H9 (cell line): ENCODE data around the gene CDH13. TPM values are rescaled to one million over a fixed set of nuclear protein-coding genes. Genes with fewer than 3 reads are reported as not detected.

Experiments used
- DNase-seq: peaks from one replicate; pipeline ENCODE4 v3.0.0-alpha.2; 2017
- H2AFZ ChIP-seq: one replicate; pipeline ENCODE4 v1.6.1; 2013; ENCODE audit warnings: mild to moderate bottlenecking, low read length, control low read depth, moderate library complexity
- H2AK5ac ChIP-seq: 2 replicates; pipeline ENCODE4 v1.6.1; 2013; ENCODE audit warnings: low read length, control low read depth, mixed read lengths; ENCODE audit not compliant: insufficient read length
- H2BK120ac ChIP-seq: one replicate; pipeline ENCODE4 v1.6.1; 2013; ENCODE audit warnings: low read depth, mild to moderate bottlenecking, low read length, control low read depth, inconsistent platforms; ENCODE audit not compliant: poor library complexity, severe bottlenecking
- H2BK12ac ChIP-seq: 2 replicates; pipeline ENCODE4 v1.6.1; 2013; ENCODE audit warnings: low read length, control low read depth, mixed read lengths, low read depth; ENCODE audit not compliant: insufficient read length
- H2BK15ac ChIP-seq: 2 replicates; pipeline ENCODE4 v1.6.1; 2013; ENCODE audit warnings: low read depth, low read length, control low read depth
- H2BK20ac ChIP-seq: one replicate; pipeline ENCODE4 v1.6.1; 2013; ENCODE audit warnings: low read depth, mild to moderate bottlenecking, low read length, control low read depth, inconsistent platforms; ENCODE audit not compliant: poor library complexity, severe bottlenecking
- H2BK5ac ChIP-seq: 2 replicates; pipeline ENCODE4 v1.6.1; 2013; ENCODE audit warnings: low read length, control low read depth, mixed read lengths; ENCODE audit not compliant: insufficient read length
- H3K14ac ChIP-seq: 2 replicates; pipeline ENCODE4 v1.6.1; 2013; ENCODE audit warnings: low read length, control low read depth; ENCODE audit not compliant: insufficient read depth
- H3K18ac ChIP-seq: 2 replicates; pipeline ENCODE4 v1.6.1; 2013; ENCODE audit warnings: low read depth, mild to moderate bottlenecking, mixed read lengths, low read length, control low read depth; ENCODE audit not compliant: insufficient read length
- H3K23ac ChIP-seq: 2 replicates; pipeline ENCODE4 v1.6.1; 2013; ENCODE audit warnings: low read length, control low read depth, mixed read lengths, low read depth; ENCODE audit not compliant: insufficient read length
- H3K23me2 ChIP-seq: 2 replicates; pipeline ENCODE4 v1.6.1; 2013; ENCODE audit warnings: low read depth, mild to moderate bottlenecking, mixed read lengths, low read length, control low read depth; ENCODE audit not compliant: insufficient read length, poor library complexity, severe bottlenecking
- H3K27ac ChIP-seq: 2 replicates; pipeline ENCODE4 v1.5.1; 2013; ENCODE audit warnings: low read length, control low read depth, mixed read lengths, low read depth; ENCODE audit not compliant: insufficient read length
- H3K27me3 ChIP-seq: 2 replicates; pipeline ENCODE4 v1.6.1; 2013; ENCODE audit warnings: low read length, control low read depth, inconsistent platforms; ENCODE audit not compliant: insufficient read depth
- H3K4ac ChIP-seq: 2 replicates; pipeline ENCODE4 v1.6.1; 2013; ENCODE audit warnings: low read depth, mild to moderate bottlenecking, control low read depth, inconsistent platforms, low read length, moderate library complexity
- H3K4me1 ChIP-seq: 2 replicates; pipeline ENCODE4 v1.6.1; 2013; ENCODE audit warnings: low read length, control low read depth, inconsistent platforms; ENCODE audit not compliant: insufficient read depth
- H3K4me2 ChIP-seq: 2 replicates; pipeline ENCODE4 v1.6.1; 2013; ENCODE audit warnings: low read length, control low read depth, mixed read lengths; ENCODE audit not compliant: insufficient read length, insufficient read depth
- H3K56ac ChIP-seq: 2 replicates; pipeline ENCODE4 v1.6.1; 2013; ENCODE audit warnings: low read depth, mild to moderate bottlenecking, mixed read lengths, low read length, control low read depth; ENCODE audit not compliant: insufficient read length
- H3K79me1 ChIP-seq: 2 replicates; pipeline ENCODE4 v1.6.1; 2013; ENCODE audit warnings: low read depth, mild to moderate bottlenecking, moderate library complexity, low read length, control low read depth, inconsistent platforms; ENCODE audit not compliant: insufficient read depth, poor library complexity, severe bottlenecking
- H3K79me2 ChIP-seq: 2 replicates; pipeline ENCODE4 v1.6.1; 2013; ENCODE audit warnings: low read length, control low read depth, inconsistent platforms; ENCODE audit not compliant: insufficient read depth
- H3K9ac ChIP-seq: 2 replicates; pipeline ENCODE4 v1.6.1; 2013; ENCODE audit warnings: low read length, control low read depth, mixed read lengths; ENCODE audit not compliant: insufficient read length; ENCODE audit errors: extremely low read depth
- H3K9me3 ChIP-seq: one replicate; pipeline ENCODE4 v1.6.1; 2013; ENCODE audit warnings: low read depth, low read length, inconsistent platforms; ENCODE audit not compliant: control insufficient read depth
- H3T11ph ChIP-seq: one replicate; pipeline ENCODE4 v1.6.1; 2013; ENCODE audit warnings: mild to moderate bottlenecking, low read length, control low read depth, inconsistent platforms
- H4K20me1 ChIP-seq: one replicate; pipeline ENCODE4 v1.6.1; 2013; ENCODE audit not compliant: control insufficient read depth, insufficient read length, insufficient read depth
- H4K5ac ChIP-seq: 2 replicates; pipeline ENCODE4 v1.6.1; 2013; ENCODE audit warnings: low read depth, mild to moderate bottlenecking, mixed read lengths, low read length, control low read depth; ENCODE audit not compliant: insufficient read length
- H4K8ac ChIP-seq: replicated peaks from 2 replicates; pipeline ENCODE4 v1.6.1; 2013; ENCODE audit warnings: low read length, control low read depth, mixed read lengths, low read depth; ENCODE audit not compliant: insufficient read length
- H4K91ac ChIP-seq: 2 replicates; pipeline ENCODE4 v1.6.1; 2013; ENCODE audit warnings: low read depth, mild to moderate bottlenecking, moderate library complexity, mixed read lengths, low read length, control low read depth; ENCODE audit not compliant: insufficient read length
- H3K27ac Mint-ChIP-seq, 3 experiments: 2 replicates in 2 of 3; 3 replicates in 1 of 3; pipeline ENCODE4 v1.8.0; 2020 to 2021; ENCODE audit warnings: mixed read lengths in 3 of 3, mild to moderate bottlenecking in 1 of 3, moderate library complexity in 1 of 3
- H3K27me3 Mint-ChIP-seq: 2 replicates; pipeline ENCODE4 v1.8.0; 2021; ENCODE audit warnings: low read depth, mild to moderate bottlenecking, moderate library complexity, mixed read lengths
- H3K36me3 Mint-ChIP-seq, 3 experiments: 2 replicates in 2 of 3; 3 replicates in 1 of 3; pipeline ENCODE4 v1.8.0; 2020 to 2021; ENCODE audit warnings: low read depth in 3 of 3, mixed read lengths in 3 of 3; ENCODE audit not compliant: insufficient read depth in 1 of 3
- H3K4me1 Mint-ChIP-seq, 2 experiments: 2 replicates each; pipeline ENCODE4 v1.8.0; 2020; ENCODE audit warnings: mixed read lengths in 2 of 2
- H3K4me3 Mint-ChIP-seq, 2 experiments: 2 replicates in 1 of 2; 3 replicates in 1 of 2; pipeline ENCODE4 v1.8.0; 2020 to 2021; ENCODE audit warnings: mild to moderate bottlenecking in 2 of 2, mixed read lengths in 2 of 2, moderate library complexity in 1 of 2
- H3K9me3 Mint-ChIP-seq, 2 experiments: 2 replicates in 1 of 2; 3 replicates in 1 of 2; pipeline ENCODE4 v1.8.0; 2020; ENCODE audit warnings: mild to moderate bottlenecking in 2 of 2, mixed read lengths in 2 of 2, moderate library complexity in 1 of 2
- WGBS: extraction: QIAGEN DNeasy Blood & Tissue Kit; methylation state at CpG from one replicate; pipeline ENCODE4 v1.1.7; 2013; ENCODE audit warnings: missing lambda C conversion rate, low lambda C conversion rate, mixed read lengths; ENCODE audit not compliant: insufficient read length; ENCODE audit errors: extremely low coverage; 5-methylcytosine and 5-hydroxymethylcytosine counted together
- total RNA-seq: library from RNA; stranded (reverse); gene quantifications from 2 replicates; pipeline ENCODE4 v1.2.1, GENCODE V29; 2021
- TF ChIP-seq, protein P1 (sequence below): fragments of 200-600 bp; sonication (generic); conservative IDR thresholded peaks from 3 replicates; pipeline ENCODE4 v1.8.0; 2021; ENCODE audit warnings: antibody characterized with exemption, mild to moderate bottlenecking

CDH13 gene
- total RNA-seq, 1 experiment from 2014 or later = 1.5 TPM

DNA sequence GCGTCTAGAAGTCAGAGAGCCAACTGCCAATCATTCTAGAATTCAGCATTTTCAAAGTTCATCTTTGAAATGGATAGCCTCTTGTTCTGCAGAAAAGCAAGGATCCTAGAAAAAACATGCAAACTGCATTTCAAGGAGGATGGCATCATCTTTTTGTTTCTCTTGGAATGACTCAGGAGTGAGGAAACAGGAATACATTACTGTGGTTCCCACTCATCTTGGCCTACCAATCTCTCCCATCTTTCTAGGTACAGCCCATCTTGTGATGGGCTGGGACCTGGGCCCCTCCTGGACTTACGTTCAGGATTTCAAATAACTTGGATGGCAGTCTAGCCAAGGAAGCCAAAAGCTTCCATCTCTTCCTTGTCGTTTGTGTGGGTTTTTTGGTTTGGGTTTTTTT is 363.4 kb downstream of the CDH13 start:
- Histone ChIP-seq H2BK12ac (no peak overlapping the region), H2BK120ac (no peak overlapping the region), H4K5ac (no peak overlapping the region), H3K27me3 (no peaks in the 10 kb centered on the region), H3K56ac (no peak overlapping the region), H3K18ac (no peak overlapping the region), H4K20me1 (no peaks in the 10 kb centered on the region), H4K91ac (no peak overlapping the region), H3K4me2 (no peak overlapping the region), H3T11ph (no peak overlapping the region), H3K4ac (no peak overlapping the region), H3K27ac (no peak overlapping the region), H3K79me1 (no peaks in the 10 kb centered on the region), H2AK5ac (no peak overlapping the region), H2BK15ac (no peak overlapping the region), H2BK20ac (no peak overlapping the region), H3K79me2 (no peaks in the 10 kb centered on the region), H3K9ac (no peak overlapping the region), H4K8ac (no peak overlapping the region), H3K23me2 (no peaks in the 10 kb centered on the region), H3K14ac (no peak overlapping the region), H3K4me1 (no peaks in the 10 kb centered on the region; the same call in 1 of the 2 replicates), H3K23ac (no peak overlapping the region), H2AFZ (no peak overlapping the region), H3K9me3 (no peaks in the 10 kb centered on the region), H2BK5ac (no peak overlapping the region)
- H3K4me3 Mint-ChIP-seq = no peak overlapping the region
- no CpG with 5 or more reads among the region's 3 CpGs for WGBS
- H3K9me3 Mint-ChIP-seq = no peaks in the 10 kb centered on the region
- no peak for DNase-seq
- H3K4me1 Mint-ChIP-seq = 0 out of 4 replicates have a peak, but pooled peaks cover 0 to 2% of the 10 kb centered on the region in 2 experiments
- H3K27ac Mint-ChIP-seq = no peak overlapping the region
- TF ChIP-seq, protein P1, sequence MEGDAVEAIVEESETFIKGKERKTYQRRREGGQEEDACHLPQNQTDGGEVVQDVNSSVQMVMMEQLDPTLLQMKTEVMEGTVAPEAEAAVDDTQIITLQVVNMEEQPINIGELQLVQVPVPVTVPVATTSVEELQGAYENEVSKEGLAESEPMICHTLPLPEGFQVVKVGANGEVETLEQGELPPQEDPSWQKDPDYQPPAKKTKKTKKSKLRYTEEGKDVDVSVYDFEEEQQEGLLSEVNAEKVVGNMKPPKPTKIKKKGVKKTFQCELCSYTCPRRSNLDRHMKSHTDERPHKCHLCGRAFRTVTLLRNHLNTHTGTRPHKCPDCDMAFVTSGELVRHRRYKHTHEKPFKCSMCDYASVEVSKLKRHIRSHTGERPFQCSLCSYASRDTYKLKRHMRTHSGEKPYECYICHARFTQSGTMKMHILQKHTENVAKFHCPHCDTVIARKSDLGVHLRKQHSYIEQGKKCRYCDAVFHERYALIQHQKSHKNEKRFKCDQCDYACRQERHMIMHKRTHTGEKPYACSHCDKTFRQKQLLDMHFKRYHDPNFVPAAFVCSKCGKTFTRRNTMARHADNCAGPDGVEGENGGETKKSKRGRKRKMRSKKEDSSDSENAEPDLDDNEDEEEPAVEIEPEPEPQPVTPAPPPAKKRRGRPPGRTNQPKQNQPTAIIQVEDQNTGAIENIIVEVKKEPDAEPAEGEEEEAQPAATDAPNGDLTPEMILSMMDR = no peak
- no peaks in the 10 kb centered on the region; the same call in 1 of the 2 replicates for H3K27me3 Mint-ChIP-seq
- H3K36me3 Mint-ChIP-seq = no peaks in the 10 kb centered on the region; a peak in 1 of 7 replicates
